Measurements from ENCODE around the gene KDELR1. TPM values are rescaled to one million over a fixed set of nuclear protein-coding genes. Genes with fewer than 3 reads are reported as not detected.
"Not testable (repeated sequence)": the region's sequence is repeated elsewhere in the genome, so short reads cannot be mapped to it uniquely, and the experiment has no call there.

KDELR1 gene
- total RNA-seq, 1 donor from 2014 or later: 251 TPM

DNA sequence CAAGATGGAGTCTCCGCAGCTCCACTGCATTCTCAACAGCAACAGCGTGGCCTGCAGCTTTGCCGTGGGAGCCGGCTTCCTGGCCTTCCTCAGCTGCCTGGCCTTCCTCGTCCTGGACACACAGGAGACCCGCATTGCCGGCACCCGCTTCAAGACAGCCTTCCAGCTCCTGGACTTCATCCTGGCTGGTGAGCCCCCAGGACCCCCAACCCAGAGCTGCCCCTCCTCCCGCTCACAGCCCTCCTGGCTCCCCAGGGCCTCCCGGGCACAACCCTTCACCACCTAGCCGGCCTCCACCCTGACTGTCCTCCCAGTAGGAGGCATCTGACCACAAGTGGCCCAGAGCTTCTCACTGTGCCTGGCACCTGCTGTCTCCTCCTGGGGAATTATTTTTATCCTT lies 17.8 kb downstream of the KDELR1 start:
- H3K27ac Mint-ChIP-seq (ENCODE audit: unreplicated experiment): no peak overlapping the region
- no peaks in the 10 kb centered on the region for H3K9me3 Mint-ChIP-seq (ENCODE audit: low read depth)

DNA sequence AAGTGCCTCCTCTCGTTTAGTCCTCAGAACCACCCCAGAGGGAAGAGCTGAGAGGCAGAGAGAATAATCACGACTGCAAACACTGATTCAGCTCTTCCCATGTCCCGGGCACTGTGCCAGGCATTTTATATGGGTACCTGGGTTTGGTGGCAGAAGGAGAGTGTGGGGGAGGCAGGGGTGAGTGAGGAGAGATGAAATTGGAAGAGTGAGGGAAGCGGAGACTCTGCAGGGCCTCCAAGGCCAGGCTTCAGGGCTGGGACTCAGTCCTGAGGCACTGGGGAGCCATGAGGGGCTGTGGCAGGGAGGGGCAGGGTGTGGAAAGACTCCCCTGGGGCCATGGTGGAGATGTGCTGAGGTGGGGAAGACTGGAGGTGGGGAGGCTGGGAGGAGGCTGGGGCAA lies 18.4 kb downstream of the KDELR1 start:
- Mint-ChIP-seq H3K4me3 (ENCODE audit: unreplicated experiment) (no peak overlapping the region), H3K9me3 (ENCODE audit: low read depth) (no peaks in the 10 kb centered on the region), H3K27me3 (ENCODE audit: low read depth) (no peaks in the 10 kb centered on the region), H3K27ac (ENCODE audit: unreplicated experiment) (no peak overlapping the region), H3K36me3 (ENCODE audit: low read depth) (no peaks in the 10 kb centered on the region), H3K4me1 (ENCODE audit: low read depth) (peaks cover 10% of the 10 kb centered on the region)
- no peak for DNase-seq (ENCODE audit: low spot score)
- TF ChIP-seq, protein P1, sequence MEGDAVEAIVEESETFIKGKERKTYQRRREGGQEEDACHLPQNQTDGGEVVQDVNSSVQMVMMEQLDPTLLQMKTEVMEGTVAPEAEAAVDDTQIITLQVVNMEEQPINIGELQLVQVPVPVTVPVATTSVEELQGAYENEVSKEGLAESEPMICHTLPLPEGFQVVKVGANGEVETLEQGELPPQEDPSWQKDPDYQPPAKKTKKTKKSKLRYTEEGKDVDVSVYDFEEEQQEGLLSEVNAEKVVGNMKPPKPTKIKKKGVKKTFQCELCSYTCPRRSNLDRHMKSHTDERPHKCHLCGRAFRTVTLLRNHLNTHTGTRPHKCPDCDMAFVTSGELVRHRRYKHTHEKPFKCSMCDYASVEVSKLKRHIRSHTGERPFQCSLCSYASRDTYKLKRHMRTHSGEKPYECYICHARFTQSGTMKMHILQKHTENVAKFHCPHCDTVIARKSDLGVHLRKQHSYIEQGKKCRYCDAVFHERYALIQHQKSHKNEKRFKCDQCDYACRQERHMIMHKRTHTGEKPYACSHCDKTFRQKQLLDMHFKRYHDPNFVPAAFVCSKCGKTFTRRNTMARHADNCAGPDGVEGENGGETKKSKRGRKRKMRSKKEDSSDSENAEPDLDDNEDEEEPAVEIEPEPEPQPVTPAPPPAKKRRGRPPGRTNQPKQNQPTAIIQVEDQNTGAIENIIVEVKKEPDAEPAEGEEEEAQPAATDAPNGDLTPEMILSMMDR (IDR thresholded peaks at IDR 0.05): no peak

More for the DNA sequence above, 17.8 kb downstream of the KDELR1 start:
- Mint-ChIP-seq H3K27me3 (ENCODE audit: low read depth) (no peaks in the 10 kb centered on the region), H3K36me3 (ENCODE audit: low read depth) (no peaks in the 10 kb centered on the region), H3K4me3 (ENCODE audit: unreplicated experiment) (no peak overlapping the region), H3K4me1 (ENCODE audit: low read depth) (peaks cover 10% of the 10 kb centered on the region)
- DNase-seq (ENCODE audit: low spot score): no peak
- TF ChIP-seq, protein P1 (IDR thresholded peaks at IDR 0.05): no peak

- H3K9me3 Mint-ChIP-seq (ENCODE audit: low read depth); H3K4me3 Mint-ChIP-seq (ENCODE audit: unreplicated experiment); H3K36me3 Mint-ChIP-seq (ENCODE audit: low read depth); H3K27ac Mint-ChIP-seq (ENCODE audit: unreplicated experiment); H3K4me1 Mint-ChIP-seq (ENCODE audit: low read depth); H3K27me3 Mint-ChIP-seq (ENCODE audit: low read depth); DNase-seq (ENCODE audit: low spot score): not testable (repeated sequence)
These were observed 19.6 kb downstream of the KDELR1 start for GRCh38 chr19:48371771-48372170.

GRCh38 chr19:48371367-48371766 lies 20.0 kb downstream of the KDELR1 start:
- Mint-ChIP-seq H3K4me3 (ENCODE audit: unreplicated experiment) (no peak overlapping the region), H3K9me3 (ENCODE audit: low read depth) (no peaks in the 10 kb centered on the region), H3K36me3 (ENCODE audit: low read depth) (no peaks in the 10 kb centered on the region), H3K27me3 (ENCODE audit: low read depth) (no peaks in the 10 kb centered on the region), H3K27ac (ENCODE audit: unreplicated experiment) (no peak overlapping the region), H3K4me1 (ENCODE audit: low read depth) (peaks cover 10% of the 10 kb centered on the region)
- TF ChIP-seq, protein P1 (IDR thresholded peaks at IDR 0.05): no peak
- DNase-seq (ENCODE audit: low spot score): no peak

DNA sequence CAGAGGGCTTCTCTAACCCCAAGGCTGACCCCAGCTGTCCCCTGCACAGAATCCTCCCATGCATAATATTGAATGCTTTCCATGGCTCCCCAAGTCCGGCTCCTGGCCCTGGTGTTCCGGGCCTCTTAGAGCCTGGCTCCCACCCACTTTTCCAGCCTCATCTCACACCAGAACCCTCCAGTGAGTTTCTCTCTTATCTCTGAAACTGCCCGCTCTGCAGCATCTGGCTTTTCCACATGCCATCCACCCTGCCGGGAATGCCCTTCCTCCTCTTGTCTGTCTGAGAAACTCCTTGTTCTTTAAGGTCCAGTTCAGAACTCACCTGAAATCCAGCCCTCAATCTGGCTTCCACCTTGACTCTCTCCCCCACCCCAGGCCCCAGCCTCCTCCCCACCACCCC lies 20.4 kb downstream of the KDELR1 start:
- no peak overlapping the region for H3K4me3 Mint-ChIP-seq (ENCODE audit: unreplicated experiment)
- H3K4me1 Mint-ChIP-seq (ENCODE audit: low read depth): peaks cover 10% of the 10 kb centered on the region
- H3K27me3 Mint-ChIP-seq (ENCODE audit: low read depth): no peaks in the 10 kb centered on the region
- H3K27ac Mint-ChIP-seq (ENCODE audit: unreplicated experiment): no peak overlapping the region
- DNase-seq (ENCODE audit: low spot score): no peak
- TF ChIP-seq, protein P1 (IDR thresholded peaks at IDR 0.05): no peak
- H3K36me3 Mint-ChIP-seq (ENCODE audit: low read depth): no peaks in the 10 kb centered on the region
- no peaks in the 10 kb centered on the region for H3K9me3 Mint-ChIP-seq (ENCODE audit: low read depth)

- H3K9me3 Mint-ChIP-seq (ENCODE audit: low read depth): no peaks in the 10 kb centered on the region
- no peak overlapping the region for H3K4me3 Mint-ChIP-seq (ENCODE audit: unreplicated experiment)
- no peak for DNase-seq (ENCODE audit: low spot score)
- TF ChIP-seq, protein P1 (IDR thresholded peaks at IDR 0.05): no peak
- H3K36me3 Mint-ChIP-seq (ENCODE audit: low read depth): no peaks in the 10 kb centered on the region
- no peak overlapping the region for H3K27ac Mint-ChIP-seq (ENCODE audit: unreplicated experiment)
- no peaks in the 10 kb centered on the region for H3K27me3 Mint-ChIP-seq (ENCODE audit: low read depth)
- H3K4me1 Mint-ChIP-seq (ENCODE audit: low read depth): peaks cover 10% of the 10 kb centered on the region
These were observed 22.4 kb downstream of the KDELR1 start for GRCh38 chr19:48368936-48369335.
